Measurements from ENCODE around the gene CATSPERZ. TPM values are rescaled to one million over a fixed set of nuclear protein-coding genes. Genes with fewer than 3 reads are reported as not detected.

The CATSPERZ gene
- total and polyA plus RNA-seq, 2 of the 13 experiments (the other 11 are each of a cell fraction or from before 2014, with no cell fraction given), result 0.22 to 0.48 TPM

DNA sequence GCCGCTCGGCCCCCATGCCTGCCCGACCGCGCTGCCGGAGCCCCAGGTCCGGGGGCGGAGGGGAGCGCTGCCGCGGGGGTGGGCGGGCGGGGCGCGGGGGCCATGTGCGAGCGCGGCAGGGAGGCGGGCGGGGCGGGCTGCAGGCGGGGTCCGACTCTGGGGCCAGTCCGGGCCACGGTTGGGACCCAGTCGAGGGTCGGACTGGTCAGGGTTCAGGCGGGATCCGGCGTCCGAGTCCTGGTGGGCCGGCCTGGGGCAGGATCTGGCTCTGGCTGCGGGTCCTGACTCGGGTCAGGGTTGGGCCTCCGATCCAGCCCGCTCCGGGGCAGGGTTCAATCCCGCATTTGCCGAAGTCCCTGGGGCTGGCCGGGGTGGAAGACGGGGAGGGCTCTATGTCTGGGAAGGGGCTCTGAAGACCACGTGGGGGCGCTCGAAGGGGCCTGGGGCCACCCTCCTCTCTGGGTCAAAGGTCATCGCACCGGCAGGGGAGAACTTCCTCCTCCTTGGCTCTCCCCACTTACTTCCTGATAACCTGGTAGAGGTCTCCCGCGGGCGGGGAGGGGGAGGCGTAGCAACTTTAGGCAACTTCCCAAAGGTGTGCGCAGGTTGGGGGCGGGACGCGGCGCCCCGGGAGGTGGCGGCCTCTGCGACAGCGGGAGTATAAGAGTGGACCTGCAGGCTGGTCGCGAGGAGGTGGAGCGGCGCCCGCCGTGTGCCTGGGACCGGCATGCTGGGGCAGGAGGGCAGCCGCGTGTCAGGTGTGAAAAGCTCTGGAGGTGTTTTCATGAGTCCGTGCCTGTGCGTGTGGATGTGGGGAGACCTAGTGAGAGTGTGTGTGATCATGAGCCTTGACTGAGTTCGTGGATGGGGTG is 5.8 kb downstream of the CATSPERZ start (continued):
- TF ChIP-seq, protein P1, sequence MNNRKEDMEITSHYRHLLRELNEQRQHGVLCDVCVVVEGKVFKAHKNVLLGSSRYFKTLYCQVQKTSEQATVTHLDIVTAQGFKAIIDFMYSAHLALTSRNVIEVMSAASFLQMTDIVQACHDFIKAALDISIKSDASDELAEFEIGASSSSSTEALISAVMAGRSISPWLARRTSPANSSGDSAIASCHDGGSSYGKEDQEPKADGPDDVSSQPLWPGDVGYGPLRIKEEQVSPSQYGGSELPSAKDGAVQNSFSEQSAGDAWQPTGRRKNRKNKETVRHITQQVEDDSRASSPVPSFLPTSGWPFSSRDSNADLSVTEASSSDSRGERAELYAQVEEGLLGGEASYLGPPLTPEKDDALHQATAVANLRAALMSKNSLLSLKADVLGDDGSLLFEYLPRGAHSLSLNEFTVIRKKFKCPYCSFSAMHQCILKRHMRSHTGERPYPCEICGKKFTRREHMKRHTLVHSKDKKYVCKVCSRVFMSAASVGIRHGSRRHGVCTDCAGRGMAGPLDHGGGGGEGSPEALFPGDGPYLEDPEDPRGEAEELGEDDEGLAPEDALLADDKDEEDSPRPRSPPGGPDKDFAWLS (CRISPR knock-in tag; IDR thresholded peaks at IDR 0.05; ENCODE audit: borderline replicate concordance), result no peak
- TF ChIP-seq ZNF678 (CRISPR knock-in tag; IDR thresholded peaks at IDR 0.05) (no peak), CENPT (CRISPR knock-in tag; IDR thresholded peaks at IDR 0.05; ENCODE audit: low read depth) (0 out of 2 replicates have a peak, but pooled peaks have one; percentile 31), ZNF598 (CRISPR knock-in tag; IDR thresholded peaks at IDR 0.05; ENCODE audit: borderline replicate concordance) (0 out of 2 replicates have a peak, but pooled peaks have one; percentile 35), ZNF136 (CRISPR knock-in tag; IDR thresholded peaks at IDR 0.05; ENCODE audit: low read depth) (no peak), SOX13 (IDR thresholded peaks at IDR 0.05) (no peak), SOX13 (CRISPR knock-in tag; conservative IDR thresholded peaks at IDR 0.05 in 1 of 2, IDR thresholded peaks at IDR 0.05 in 1 of 2) (no peak), ARNT2 (CRISPR knock-in tag; IDR thresholded peaks at IDR 0.05; ENCODE audit: low read depth) (0 out of 2 replicates have a peak, but pooled peaks have one; percentile 60), FOXM1 (CRISPR knock-in tag; IDR thresholded peaks at IDR 0.05) (no peak), MED1 (CRISPR knock-in tag; IDR thresholded peaks at IDR 0.05) (no peak), KLF16 (CRISPR knock-in tag; IDR thresholded peaks at IDR 0.05) (peak in 1 of 2 experiments; percentile 58; a peak in 1 of 4 replicates), ZNF792 (CRISPR knock-in tag; IDR thresholded peaks at IDR 0.05) (peak; percentile 75), NFYB (CRISPR knock-in tag; IDR thresholded peaks at IDR 0.05) (no peak), CREB1 (IDR thresholded peaks at IDR 0.05) (no peak), CREB1 (CRISPR knock-in tag; IDR thresholded peaks at IDR 0.05) (no peak), ZNF766 (CRISPR knock-in tag; IDR thresholded peaks at IDR 0.05; ENCODE audit: borderline replicate concordance) (peak; percentile 3; the same call in 1 of the 2 replicates)
- TF ChIP-seq, protein P2, sequence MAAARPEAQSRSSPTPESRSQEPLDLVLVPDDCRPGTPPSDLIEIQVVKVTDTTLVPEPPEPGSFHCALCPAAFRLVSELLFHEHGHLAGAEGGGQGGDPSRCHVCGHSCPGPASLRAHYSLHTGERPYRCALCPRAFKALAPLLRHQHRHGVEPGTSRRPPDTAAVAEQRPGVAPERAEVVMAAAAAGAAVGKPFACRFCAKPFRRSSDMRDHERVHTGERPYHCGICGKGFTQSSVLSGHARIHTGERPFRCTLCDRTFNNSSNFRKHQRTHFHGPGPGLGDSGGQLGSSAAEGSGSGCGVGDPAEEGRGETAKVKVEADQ (CRISPR knock-in tag; IDR thresholded peaks at IDR 0.05; ENCODE audit: borderline replicate concordance), result no peak
- TF ChIP-seq, protein P3, sequence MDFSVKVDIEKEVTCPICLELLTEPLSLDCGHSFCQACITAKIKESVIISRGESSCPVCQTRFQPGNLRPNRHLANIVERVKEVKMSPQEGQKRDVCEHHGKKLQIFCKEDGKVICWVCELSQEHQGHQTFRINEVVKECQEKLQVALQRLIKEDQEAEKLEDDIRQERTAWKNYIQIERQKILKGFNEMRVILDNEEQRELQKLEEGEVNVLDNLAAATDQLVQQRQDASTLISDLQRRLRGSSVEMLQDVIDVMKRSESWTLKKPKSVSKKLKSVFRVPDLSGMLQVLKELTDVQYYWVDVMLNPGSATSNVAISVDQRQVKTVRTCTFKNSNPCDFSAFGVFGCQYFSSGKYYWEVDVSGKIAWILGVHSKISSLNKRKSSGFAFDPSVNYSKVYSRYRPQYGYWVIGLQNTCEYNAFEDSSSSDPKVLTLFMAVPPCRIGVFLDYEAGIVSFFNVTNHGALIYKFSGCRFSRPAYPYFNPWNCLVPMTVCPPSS (IDR thresholded peaks at IDR 0.05), result no peak
- TF ChIP-seq, protein P4, sequence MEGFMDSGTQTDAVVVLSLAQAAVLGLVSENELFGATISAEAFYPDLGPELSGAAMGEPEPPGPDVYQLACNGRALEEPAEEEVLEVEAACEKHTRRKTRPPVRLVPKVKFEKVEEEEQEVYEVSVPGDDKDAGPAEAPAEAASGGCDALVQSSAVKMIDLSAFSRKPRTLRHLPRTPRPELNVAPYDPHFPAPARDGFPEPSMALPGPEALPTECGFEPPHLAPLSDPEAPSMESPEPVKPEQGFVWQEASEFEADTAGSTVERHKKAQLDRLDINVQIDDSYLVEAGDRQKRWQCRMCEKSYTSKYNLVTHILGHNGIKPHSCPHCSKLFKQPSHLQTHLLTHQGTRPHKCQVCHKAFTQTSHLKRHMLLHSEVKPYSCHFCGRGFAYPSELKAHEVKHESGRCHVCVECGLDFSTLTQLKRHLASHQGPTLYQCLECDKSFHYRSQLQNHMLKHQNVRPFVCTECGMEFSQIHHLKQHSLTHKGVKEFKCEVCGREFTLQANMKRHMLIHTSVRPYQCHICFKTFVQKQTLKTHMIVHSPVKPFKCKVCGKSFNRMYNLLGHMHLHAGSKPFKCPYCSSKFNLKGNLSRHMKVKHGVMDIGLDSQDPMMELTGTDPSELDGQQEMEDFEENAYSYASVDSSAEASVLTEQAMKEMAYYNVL (CRISPR knock-in tag; IDR thresholded peaks at IDR 0.05; ENCODE audit: borderline replicate concordance), result peak; percentile 77; the same call in 1 of the 2 replicates
- TF ChIP-seq, protein P5, sequence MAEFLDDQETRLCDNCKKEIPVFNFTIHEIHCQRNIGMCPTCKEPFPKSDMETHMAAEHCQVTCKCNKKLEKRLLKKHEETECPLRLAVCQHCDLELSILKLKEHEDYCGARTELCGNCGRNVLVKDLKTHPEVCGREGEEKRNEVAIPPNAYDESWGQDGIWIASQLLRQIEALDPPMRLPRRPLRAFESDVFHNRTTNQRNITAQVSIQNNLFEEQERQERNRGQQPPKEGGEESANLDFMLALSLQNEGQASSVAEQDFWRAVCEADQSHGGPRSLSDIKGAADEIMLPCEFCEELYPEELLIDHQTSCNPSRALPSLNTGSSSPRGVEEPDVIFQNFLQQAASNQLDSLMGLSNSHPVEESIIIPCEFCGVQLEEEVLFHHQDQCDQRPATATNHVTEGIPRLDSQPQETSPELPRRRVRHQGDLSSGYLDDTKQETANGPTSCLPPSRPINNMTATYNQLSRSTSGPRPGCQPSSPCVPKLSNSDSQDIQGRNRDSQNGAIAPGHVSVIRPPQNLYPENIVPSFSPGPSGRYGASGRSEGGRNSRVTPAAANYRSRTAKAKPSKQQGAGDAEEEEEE (CRISPR knock-in tag; IDR thresholded peaks at IDR 0.05; ENCODE audit: borderline replicate concordance), result no peak
- TF ChIP-seq, protein P6, sequence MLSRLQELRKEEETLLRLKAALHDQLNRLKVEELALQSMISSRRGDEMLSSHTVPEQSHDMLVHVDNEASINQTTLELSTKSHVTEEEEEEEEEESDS (CRISPR knock-in tag; IDR thresholded peaks at IDR 0.05; ENCODE audit: borderline replicate concordance), result 0 out of 2 replicates have a peak, but pooled peaks have one; percentile 17

Data from HepG2 (cell line).